WTC11 (cell line): ENCODE results near the gene DNAJC18. TPM values are rescaled to one million over a fixed set of nuclear protein-coding genes. Genes with fewer than 3 reads are reported as not detected.
A peak's percentile ranks its signal among the peaks of the same experiment; 100 is the strongest.

Source experiments
- ATAC-seq: fragments of 200-7000 bp; cut with Tn5 transposase; 2 replicates; pipeline ENCODE4 v1.10.0; 2021; ENCODE audit warnings: mild to moderate bottlenecking, moderate library complexity
- CTCF ChIA-PET: fragments of 300-600 bp; sonication (Branson Sonifier 250); formaldehyde crosslinking; loops from one replicate; lab custom pipeline; 2021; ENCODE audit warnings: antibody characterized with exemption; lab: Charles Lee
- POLR2A ChIA-PET: fragments of 350-600 bp; sonication (Branson Sonifier 250); formaldehyde crosslinking; loops from one replicate; lab custom pipeline; 2021; ENCODE audit warnings: antibody characterized with exemption; lab: Charles Lee
- DNase-seq: peaks from one replicate; pipeline ENCODE4 v3.0.0; 2021; ENCODE audit warnings: low spot score
- H3K27ac Mint-ChIP-seq: 2 replicates; pipeline ENCODE4 v1.8.0; 2021; ENCODE audit warnings: mixed read lengths
- H3K27me3 Mint-ChIP-seq: 2 replicates; pipeline ENCODE4 v1.8.0; 2021; ENCODE audit warnings: low read depth, mild to moderate bottlenecking, moderate library complexity, mixed read lengths
- H3K36me3 Mint-ChIP-seq: 2 replicates; pipeline ENCODE4 v1.8.0; 2021; ENCODE audit warnings: mixed read lengths
- H3K4me1 Mint-ChIP-seq: 2 replicates; pipeline ENCODE4 v1.8.0; 2022; ENCODE audit warnings: mixed read lengths
- H3K4me3 Mint-ChIP-seq: 2 replicates; pipeline ENCODE4 v1.8.0; 2021; ENCODE audit warnings: mild to moderate bottlenecking, moderate library complexity, mixed read lengths
- H3K9me3 Mint-ChIP-seq: 2 replicates; pipeline ENCODE4 v1.8.0; 2021; ENCODE audit warnings: mixed read lengths
- FOXK1 ChIP-seq: sonication (generic); formaldehyde crosslinking; IDR thresholded peaks from 2 replicates; pipeline ENCODE4 v1.8.0; 2022; ENCODE audit warnings: mild to moderate bottlenecking, moderate library complexity, missing genetic modification reagents
- MXD4 ChIP-seq: fragments of 250-450 bp; sonication (Bioruptor Pico); IDR thresholded peaks from 2 replicates; pipeline ENCODE4 v1.8.0; 2021; ENCODE audit warnings: mild to moderate bottlenecking, moderate library complexity, borderline replicate concordance
- NFE2L1 ChIP-seq: sonication (generic); formaldehyde crosslinking; IDR thresholded peaks from 2 replicates; pipeline ENCODE4 v1.8.1; 2023; ENCODE audit warnings: missing genetic modification reagents
- NR2C2 ChIP-seq: sonication (generic); formaldehyde crosslinking; IDR thresholded peaks from 2 replicates; pipeline ENCODE4 v1.8.0; 2022; ENCODE audit warnings: mild to moderate bottlenecking, missing genetic modification reagents
- OVOL2 ChIP-seq: fragments of 250-450 bp; sonication (Bioruptor Pico); IDR thresholded peaks from 2 replicates; pipeline ENCODE4 v1.9.0; 2021; ENCODE audit warnings: mild to moderate bottlenecking, borderline replicate concordance
- RORB ChIP-seq: fragments of 250-450 bp; sonication (Bioruptor Pico); IDR thresholded peaks from 2 replicates; pipeline ENCODE4 v1.9.0; 2021; ENCODE audit warnings: mild to moderate bottlenecking
- TP53 ChIP-seq: sonication (generic); formaldehyde crosslinking; IDR thresholded peaks from 2 replicates; pipeline ENCODE4 v1.8.1; 2023; ENCODE audit warnings: mild to moderate bottlenecking, missing genetic modification reagents
- ZNF138 ChIP-seq: sonication (generic); formaldehyde crosslinking; conservative IDR thresholded peaks from 2 replicates; pipeline ENCODE4 v1.8.1; 2022; ENCODE audit warnings: mild to moderate bottlenecking, moderate library complexity, missing genetic modification reagents
- ZNF317 ChIP-seq: sonication (generic); formaldehyde crosslinking; IDR thresholded peaks from 2 replicates; pipeline ENCODE4 v1.8.1; 2023; ENCODE audit warnings: low read depth, mild to moderate bottlenecking, moderate library complexity, missing genetic modification reagents, borderline replicate concordance
- ZNF396 ChIP-seq: fragments of 250-450 bp; sonication (Bioruptor Pico); IDR thresholded peaks from 2 replicates; pipeline ENCODE4 v1.8.0; 2021; ENCODE audit warnings: mild to moderate bottlenecking, moderate library complexity, borderline replicate concordance
- ZNF671 ChIP-seq: fragments of 250-450 bp; sonication (Bioruptor Pico); IDR thresholded peaks from 2 replicates; pipeline ENCODE4 v1.8.0; 2021; ENCODE audit warnings: mild to moderate bottlenecking
- ZSCAN18 ChIP-seq: fragments of 250-450 bp; sonication (Bioruptor Pico); IDR thresholded peaks from 2 replicates; pipeline ENCODE4 v2.1.2; 2022; ENCODE audit warnings: mild to moderate bottlenecking, moderate library complexity
- total RNA-seq: library from RNA; stranded (reverse); gene quantifications from 3 replicates; pipeline ENCODE4 v1.2.3, GENCODE V29; 2021
- TF ChIP-seq, protein P1 (sequence below): sonication (generic); formaldehyde crosslinking; IDR thresholded peaks from 2 replicates; pipeline ENCODE4 v1.8.0; 2022; ENCODE audit warnings: mild to moderate bottlenecking, missing genetic modification reagents
- TF ChIP-seq, protein P2 (sequence below): sonication (generic); formaldehyde crosslinking; IDR thresholded peaks from 2 replicates; pipeline ENCODE4 v1.8.0; 2023; ENCODE audit warnings: mild to moderate bottlenecking, missing genetic modification reagents
- TF ChIP-seq, protein P3 (sequence below): fragments of 250-450 bp; sonication (Bioruptor Pico); IDR thresholded peaks from 2 replicates; pipeline ENCODE4 v1.8.0; 2021; ENCODE audit warnings: mild to moderate bottlenecking
- TF ChIP-seq, protein P4 (sequence below): sonication (generic); formaldehyde crosslinking; IDR thresholded peaks from 2 replicates; pipeline ENCODE4 v1.8.1; 2022; ENCODE audit warnings: missing genetic modification reagents, borderline replicate concordance
- TF ChIP-seq, protein P5 (sequence below): sonication (generic); formaldehyde crosslinking; IDR thresholded peaks from 2 replicates; pipeline ENCODE4 v1.8.1; 2022; ENCODE audit warnings: mild to moderate bottlenecking, missing genetic modification reagents, moderate library complexity, borderline replicate concordance
- TF ChIP-seq, protein P6 (sequence below): fragments of 250-450 bp; sonication (Bioruptor Pico); IDR thresholded peaks from 2 replicates; pipeline ENCODE4 v1.9.0; 2021; ENCODE audit warnings: mild to moderate bottlenecking, borderline replicate concordance

The DNAJC18 gene
- total RNA-seq, 1 experiment from 2014 or later = 23.7 TPM

- TF ChIP-seq ZSCAN18 (CRISPR knock-in tag) (no peak), ZNF138 (CRISPR knock-in tag) (no peak), OVOL2 (CRISPR knock-in tag) (no peak), NFE2L1 (CRISPR knock-in tag) (no peak), FOXK1 (CRISPR knock-in tag) (no peak), TP53 (CRISPR knock-in tag) (no peak)
- TF ChIP-seq, protein P1, sequence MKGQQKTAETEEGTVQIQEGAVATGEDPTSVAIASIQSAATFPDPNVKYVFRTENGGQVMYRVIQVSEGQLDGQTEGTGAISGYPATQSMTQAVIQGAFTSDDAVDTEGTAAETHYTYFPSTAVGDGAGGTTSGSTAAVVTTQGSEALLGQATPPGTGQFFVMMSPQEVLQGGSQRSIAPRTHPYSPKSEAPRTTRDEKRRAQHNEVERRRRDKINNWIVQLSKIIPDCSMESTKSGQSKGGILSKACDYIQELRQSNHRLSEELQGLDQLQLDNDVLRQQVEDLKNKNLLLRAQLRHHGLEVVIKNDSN (CRISPR knock-in tag) = no peak
- TF ChIP-seq, protein P2, sequence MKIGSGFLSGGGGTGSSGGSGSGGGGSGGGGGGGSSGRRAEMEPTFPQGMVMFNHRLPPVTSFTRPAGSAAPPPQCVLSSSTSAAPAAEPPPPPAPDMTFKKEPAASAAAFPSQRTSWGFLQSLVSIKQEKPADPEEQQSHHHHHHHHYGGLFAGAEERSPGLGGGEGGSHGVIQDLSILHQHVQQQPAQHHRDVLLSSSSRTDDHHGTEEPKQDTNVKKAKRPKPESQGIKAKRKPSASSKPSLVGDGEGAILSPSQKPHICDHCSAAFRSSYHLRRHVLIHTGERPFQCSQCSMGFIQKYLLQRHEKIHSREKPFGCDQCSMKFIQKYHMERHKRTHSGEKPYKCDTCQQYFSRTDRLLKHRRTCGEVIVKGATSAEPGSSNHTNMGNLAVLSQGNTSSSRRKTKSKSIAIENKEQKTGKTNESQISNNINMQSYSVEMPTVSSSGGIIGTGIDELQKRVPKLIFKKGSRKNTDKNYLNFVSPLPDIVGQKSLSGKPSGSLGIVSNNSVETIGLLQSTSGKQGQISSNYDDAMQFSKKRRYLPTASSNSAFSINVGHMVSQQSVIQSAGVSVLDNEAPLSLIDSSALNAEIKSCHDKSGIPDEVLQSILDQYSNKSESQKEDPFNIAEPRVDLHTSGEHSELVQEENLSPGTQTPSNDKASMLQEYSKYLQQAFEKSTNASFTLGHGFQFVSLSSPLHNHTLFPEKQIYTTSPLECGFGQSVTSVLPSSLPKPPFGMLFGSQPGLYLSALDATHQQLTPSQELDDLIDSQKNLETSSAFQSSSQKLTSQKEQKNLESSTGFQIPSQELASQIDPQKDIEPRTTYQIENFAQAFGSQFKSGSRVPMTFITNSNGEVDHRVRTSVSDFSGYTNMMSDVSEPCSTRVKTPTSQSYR (CRISPR knock-in tag) = no peak
Observed at GRCh38 chr5:139468421-139468931, 29.2 kb upstream of the DNAJC18 start (continued).

DNA sequence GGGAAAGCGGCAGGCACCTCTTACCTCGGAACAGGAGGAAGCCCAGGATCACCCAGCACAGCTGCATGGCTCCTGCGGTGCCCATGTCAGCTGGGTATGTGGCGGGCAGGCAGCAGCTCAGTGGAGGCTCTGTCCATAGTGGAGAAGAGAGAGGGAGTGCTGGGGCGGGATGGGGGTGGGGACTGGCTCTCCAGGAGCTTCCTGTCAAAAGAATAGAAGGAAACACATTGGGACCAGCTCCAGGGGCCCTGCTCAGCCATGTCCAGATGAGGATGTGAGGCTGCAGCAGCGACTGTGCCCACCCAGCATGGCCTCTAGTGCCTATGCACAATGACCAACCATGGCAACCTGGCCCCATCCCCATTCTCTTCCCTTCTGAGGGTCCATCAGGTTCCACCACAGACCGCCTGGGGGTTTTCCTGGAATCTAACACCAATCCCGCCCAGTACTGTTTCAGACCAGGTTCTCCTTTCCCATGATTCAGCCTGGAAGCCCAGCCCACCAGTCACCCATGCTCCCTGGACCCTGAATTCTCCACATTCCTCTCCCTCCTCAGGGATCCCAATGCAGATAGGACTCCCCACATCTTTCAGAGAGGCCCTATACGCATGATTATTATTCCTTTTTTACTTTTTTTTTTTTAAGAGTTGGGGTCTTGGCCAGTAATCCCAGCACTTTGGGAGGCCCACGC lies 23.4 kb upstream of the DNAJC18 start, which contains the start of gene ECSCR:
Gene ECSCR (minus strand): TSS at position 158 of the 691 bp plus-strand sequence. CDS start 73 bp downstream, at position 85.
- Mint-ChIP-seq H3K4me1 (peaks cover 41% of the 10 kb centered on the region), H3K27me3 (no peaks in the 10 kb centered on the region), H3K4me3 (no peak within 1 kb of the TSS), H3K27ac (no peak within 1 kb of the TSS), H3K9me3 (no peaks in the 10 kb centered on the region), H3K36me3 (no peaks in the 10 kb centered on the region)
- POLR2A ChIA-PET = interaction anchor here (0.5 to 0.6 kb wide), 2 partner anchors 17 to 1855 kb away, joined by 3 read pairs; no protein-coding TSS in a partner anchor
- DNase-seq (no peak), ATAC-seq (peak; percentile 66)
- CTCF ChIA-PET = interaction anchor here (0.5 to 1.4 kb wide), 4 partner anchors 10 to 50 kb away, joined by 3 to 6 read pairs (median 4); partner anchors contain the start of gene DNAJC18
- TF ChIP-seq, protein P3, sequence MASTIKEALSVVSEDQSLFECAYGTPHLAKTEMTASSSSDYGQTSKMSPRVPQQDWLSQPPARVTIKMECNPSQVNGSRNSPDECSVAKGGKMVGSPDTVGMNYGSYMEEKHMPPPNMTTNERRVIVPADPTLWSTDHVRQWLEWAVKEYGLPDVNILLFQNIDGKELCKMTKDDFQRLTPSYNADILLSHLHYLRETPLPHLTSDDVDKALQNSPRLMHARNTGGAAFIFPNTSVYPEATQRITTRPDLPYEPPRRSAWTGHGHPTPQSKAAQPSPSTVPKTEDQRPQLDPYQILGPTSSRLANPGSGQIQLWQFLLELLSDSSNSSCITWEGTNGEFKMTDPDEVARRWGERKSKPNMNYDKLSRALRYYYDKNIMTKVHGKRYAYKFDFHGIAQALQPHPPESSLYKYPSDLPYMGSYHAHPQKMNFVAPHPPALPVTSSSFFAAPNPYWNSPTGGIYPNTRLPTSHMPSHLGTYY (CRISPR knock-in tag) = no peak
- TF ChIP-seq NR2C2 (CRISPR knock-in tag) (no peak), RORB (CRISPR knock-in tag) (no peak), ZNF671 (CRISPR knock-in tag) (no peak), NFE2L1 (CRISPR knock-in tag) (no peak), ZNF396 (CRISPR knock-in tag) (no peak), MXD4 (no peak), ZNF317 (no peak)
- TF ChIP-seq, protein P4, sequence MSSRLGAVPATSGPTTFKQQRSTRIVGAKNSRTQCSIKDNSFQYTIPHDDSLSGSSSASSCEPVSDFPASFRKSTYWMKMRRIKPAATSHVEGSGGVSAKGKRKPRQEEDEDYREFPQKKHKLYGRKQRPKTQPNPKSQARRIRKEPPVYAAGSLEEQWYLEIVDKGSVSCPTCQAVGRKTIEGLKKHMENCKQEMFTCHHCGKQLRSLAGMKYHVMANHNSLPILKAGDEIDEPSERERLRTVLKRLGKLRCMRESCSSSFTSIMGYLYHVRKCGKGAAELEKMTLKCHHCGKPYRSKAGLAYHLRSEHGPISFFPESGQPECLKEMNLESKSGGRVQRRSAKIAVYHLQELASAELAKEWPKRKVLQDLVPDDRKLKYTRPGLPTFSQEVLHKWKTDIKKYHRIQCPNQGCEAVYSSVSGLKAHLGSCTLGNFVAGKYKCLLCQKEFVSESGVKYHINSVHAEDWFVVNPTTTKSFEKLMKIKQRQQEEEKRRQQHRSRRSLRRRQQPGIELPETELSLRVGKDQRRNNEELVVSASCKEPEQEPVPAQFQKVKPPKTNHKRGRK (CRISPR knock-in tag) = no peak
- TF ChIP-seq, protein P5, sequence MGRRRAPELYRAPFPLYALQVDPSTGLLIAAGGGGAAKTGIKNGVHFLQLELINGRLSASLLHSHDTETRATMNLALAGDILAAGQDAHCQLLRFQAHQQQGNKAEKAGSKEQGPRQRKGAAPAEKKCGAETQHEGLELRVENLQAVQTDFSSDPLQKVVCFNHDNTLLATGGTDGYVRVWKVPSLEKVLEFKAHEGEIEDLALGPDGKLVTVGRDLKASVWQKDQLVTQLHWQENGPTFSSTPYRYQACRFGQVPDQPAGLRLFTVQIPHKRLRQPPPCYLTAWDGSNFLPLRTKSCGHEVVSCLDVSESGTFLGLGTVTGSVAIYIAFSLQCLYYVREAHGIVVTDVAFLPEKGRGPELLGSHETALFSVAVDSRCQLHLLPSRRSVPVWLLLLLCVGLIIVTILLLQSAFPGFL (CRISPR knock-in tag) = no peak
- TF ChIP-seq, protein P6, sequence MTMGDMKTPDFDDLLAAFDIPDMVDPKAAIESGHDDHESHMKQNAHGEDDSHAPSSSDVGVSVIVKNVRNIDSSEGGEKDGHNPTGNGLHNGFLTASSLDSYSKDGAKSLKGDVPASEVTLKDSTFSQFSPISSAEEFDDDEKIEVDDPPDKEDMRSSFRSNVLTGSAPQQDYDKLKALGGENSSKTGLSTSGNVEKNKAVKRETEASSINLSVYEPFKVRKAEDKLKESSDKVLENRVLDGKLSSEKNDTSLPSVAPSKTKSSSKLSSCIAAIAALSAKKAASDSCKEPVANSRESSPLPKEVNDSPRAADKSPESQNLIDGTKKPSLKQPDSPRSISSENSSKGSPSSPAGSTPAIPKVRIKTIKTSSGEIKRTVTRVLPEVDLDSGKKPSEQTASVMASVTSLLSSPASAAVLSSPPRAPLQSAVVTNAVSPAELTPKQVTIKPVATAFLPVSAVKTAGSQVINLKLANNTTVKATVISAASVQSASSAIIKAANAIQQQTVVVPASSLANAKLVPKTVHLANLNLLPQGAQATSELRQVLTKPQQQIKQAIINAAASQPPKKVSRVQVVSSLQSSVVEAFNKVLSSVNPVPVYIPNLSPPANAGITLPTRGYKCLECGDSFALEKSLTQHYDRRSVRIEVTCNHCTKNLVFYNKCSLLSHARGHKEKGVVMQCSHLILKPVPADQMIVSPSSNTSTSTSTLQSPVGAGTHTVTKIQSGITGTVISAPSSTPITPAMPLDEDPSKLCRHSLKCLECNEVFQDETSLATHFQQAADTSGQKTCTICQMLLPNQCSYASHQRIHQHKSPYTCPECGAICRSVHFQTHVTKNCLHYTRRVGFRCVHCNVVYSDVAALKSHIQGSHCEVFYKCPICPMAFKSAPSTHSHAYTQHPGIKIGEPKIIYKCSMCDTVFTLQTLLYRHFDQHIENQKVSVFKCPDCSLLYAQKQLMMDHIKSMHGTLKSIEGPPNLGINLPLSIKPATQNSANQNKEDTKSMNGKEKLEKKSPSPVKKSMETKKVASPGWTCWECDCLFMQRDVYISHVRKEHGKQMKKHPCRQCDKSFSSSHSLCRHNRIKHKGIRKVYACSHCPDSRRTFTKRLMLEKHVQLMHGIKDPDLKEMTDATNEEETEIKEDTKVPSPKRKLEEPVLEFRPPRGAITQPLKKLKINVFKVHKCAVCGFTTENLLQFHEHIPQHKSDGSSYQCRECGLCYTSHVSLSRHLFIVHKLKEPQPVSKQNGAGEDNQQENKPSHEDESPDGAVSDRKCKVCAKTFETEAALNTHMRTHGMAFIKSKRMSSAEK = no peak
